GM18907 (cell line): ENCODE results near the gene KLC1.

Experiments used
- ATAC-seq: cut with Tn5 transposase; IDR thresholded peaks from one replicate; pipeline ENCODE4 v1.9.1; 2021; ENCODE audit warnings: mild to moderate bottlenecking, moderate library complexity; ENCODE audit not compliant: unreplicated experiment

The KLC1 gene

GRCh38 chr14:103657471-103657870 is 28.5 kb downstream of the KLC1 start:
- no peak for ATAC-seq

GRCh38 chr14:103659631-103660030 is 30.6 kb downstream of the KLC1 start:
- no peak for ATAC-seq

- no peak for ATAC-seq
These were observed 33.0 kb downstream of the KLC1 start for GRCh38 chr14:103662029-103662428.

DNA sequence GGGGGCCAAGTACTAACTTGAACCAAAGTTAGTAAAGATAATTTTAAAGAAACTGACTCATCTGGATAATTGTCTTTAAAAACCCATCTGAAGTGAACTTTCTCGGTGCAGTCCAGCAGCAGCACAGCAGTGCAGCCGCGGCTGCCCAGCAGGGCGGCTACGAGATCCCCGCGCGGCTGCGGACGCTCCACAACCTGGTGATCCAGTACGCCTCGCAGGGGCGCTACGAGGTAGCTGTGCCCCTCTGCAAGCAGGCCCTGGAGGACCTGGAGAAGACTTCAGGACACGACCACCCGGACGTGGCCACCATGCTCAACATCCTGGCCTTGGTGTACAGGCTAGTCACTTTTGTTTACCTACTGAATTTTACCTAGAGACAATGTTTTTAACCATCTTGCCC is 33.6 kb downstream of the KLC1 start:
- no peak for ATAC-seq

GRCh38 chr14:103663506-103663905 is 34.5 kb downstream of the KLC1 start:
- ATAC-seq: no peak

- no peak for ATAC-seq
These were observed 38.7 kb downstream of the KLC1 start for GRCh38 chr14:103667671-103668070.

- no peak for ATAC-seq
These were observed 39.1 kb downstream of the KLC1 start for GRCh38 chr14:103668117-103668516.

DNA sequence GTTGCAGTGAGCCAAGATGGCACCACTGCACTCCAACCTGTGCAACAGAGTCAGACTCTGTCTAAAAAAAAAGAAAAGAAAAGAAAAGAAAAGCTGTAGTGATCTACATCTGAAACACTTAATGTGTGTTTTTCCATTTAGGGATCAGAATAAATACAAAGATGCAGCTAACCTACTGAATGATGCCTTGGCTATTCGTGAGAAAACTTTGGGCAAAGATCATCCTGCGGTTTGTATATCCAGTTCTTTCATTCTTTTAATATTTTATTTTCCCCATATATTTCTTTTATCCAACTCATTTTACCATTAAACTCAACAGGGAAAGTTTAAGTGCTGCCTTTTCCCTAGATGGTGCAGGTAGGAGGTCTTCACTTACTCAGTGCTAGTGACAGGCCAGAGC is 40.4 kb downstream of the KLC1 start:
- no peak for ATAC-seq

GRCh38 chr14:103671911-103672310 is 42.9 kb downstream of the KLC1 start:
- no peak for ATAC-seq

- no peak for ATAC-seq
These were observed 46.9 kb downstream of the KLC1 start for GRCh38 chr14:103675957-103676356.

- ATAC-seq: no peak
These were observed 48.1 kb downstream of the KLC1 start for GRCh38 chr14:103676881-103677675.

DNA sequence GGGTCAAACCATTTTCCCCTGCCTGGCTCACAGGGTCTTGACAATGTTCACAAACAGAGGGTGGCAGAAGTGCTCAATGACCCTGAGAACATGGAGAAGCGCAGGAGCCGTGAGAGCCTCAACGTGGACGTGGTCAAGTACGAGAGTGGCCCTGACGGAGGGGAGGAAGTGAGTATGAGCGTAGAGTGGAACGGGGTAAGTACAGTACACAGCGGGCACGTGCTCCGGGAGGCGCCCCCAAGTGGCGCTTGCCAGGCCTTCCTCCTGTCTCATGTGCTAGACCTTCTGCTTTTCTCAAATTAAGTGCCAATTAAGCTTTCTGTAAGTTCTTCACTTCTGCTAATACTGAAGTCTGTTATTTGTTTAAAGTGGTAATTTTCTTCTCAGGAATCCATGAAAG is 50.3 kb downstream of the KLC1 start:
- ATAC-seq: peak; percentile 68

DNA sequence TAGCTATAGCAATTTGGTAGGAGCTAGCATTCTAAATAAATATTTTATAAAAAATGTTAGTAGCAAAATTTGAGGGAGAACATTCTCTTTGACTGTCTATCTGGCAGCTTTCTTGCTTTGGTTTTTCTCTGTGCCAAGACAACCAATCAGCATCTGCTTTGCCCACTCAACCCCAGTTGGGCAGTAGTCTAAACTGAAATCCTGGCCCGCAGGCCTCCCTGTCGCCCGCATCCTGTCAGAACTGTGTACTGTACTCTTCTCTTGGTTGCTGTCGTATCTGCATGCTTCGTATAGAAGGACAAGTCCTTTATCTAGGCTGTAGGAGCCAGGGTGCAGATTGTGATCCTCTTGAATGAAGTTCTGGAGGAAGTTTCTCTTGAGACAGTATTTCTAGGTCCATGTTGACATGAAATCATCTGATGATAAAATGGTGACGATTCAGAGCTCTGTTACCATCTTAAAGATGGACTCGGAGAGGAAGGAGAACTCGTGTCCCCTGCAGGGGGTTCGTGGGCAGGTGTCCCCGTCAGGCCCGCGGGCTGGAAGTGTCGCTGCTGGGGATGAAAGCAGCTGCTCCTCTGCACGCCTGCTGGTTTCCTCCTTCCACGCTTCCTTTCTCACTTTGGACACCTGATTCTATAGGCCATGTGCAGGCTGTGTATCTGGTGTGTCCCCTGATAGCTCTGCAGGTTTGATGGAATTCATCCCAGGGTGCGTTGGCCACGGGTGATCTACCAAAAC is 51.6 kb downstream of the KLC1 start:
- ATAC-seq: no peak

DNA sequence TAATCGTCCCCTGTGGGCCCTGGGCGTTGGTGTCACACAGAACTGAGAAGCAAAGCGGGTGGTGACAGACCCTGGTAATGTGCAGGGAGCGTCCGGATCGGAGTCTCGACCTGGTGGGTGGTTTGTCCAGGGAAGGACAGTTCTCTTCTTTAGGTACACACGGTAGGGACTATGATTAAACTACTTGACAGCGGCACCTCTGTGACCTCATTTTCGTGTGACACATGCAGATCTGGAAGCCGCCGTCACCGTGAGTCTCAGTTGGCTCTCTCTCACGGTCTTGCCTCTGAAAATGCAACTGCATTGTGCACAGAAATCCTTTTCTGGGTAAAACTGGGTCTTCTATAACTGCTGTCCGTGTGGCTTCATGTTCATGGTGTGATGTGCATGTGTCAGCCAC is 54.1 kb downstream of the KLC1 start:
- ATAC-seq: no peak

DNA sequence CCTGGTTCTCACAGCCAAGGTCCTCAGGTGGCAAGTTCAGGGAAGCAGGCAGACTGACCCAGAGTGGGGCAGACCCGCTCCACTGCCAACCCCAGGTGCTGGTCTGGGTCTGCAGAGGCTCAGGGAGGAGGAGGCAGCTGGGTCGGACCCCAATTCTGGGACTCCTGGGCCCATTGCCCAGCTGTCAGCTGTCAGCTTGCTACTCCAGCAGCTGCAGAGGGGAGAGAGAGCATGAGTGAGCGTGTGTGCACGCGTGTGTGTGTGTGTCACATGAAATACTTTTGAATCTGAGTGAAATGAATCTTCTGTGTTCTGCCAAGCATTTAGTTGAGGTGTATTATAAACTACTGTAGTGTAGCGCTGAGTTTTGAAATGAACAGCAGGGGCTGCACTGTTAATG is 55.5 kb downstream of the KLC1 start:
- no peak for ATAC-seq

- no peak for ATAC-seq
These were observed 55.9 kb downstream of the KLC1 start for GRCh38 chr14:103684871-103685270.

DNA sequence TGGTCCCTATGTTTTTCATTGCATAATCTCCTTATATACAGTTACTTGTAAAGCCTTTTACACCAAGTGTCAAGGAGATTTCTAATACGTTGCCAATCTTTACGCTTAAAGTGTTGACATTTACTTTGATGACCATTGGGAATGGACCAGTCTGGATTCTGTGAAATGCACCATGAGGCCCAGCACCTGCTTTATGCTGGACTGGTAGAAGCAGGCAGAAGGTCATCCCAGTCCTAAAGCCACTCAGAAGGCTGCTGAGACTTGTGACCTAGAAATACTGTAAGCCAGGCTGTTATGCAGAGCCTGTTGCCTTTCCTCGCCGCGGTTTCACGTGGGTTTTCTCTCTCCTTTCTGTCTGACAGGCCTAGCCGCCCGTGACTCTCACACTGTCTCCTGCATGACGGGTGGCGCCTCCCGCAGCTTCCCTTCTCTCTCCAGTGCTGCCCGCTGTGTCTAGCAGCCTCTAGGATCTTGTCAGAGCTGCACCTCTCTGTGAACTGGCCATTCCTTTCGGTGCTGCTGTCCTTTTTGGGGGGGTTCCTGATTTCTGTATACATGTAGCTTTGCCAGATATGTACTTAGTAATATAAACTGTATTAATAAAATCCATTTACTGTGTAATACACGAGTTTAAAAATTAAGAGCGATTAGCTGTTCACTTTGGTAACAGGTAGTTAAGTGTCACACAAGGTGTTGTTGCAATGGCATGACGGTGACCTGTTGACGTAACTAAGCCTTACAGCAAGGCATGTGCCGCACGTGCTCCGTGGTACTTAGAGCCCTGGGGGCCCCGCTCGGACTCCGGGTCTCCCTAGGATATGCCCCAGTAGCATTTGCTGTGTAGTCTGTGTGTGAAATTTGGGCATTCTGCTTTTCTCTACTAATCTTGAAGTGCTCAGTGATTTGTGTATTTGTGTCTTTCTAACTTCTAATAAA is 56.5 kb downstream of the KLC1 start:
- no peak for ATAC-seq

DNA sequence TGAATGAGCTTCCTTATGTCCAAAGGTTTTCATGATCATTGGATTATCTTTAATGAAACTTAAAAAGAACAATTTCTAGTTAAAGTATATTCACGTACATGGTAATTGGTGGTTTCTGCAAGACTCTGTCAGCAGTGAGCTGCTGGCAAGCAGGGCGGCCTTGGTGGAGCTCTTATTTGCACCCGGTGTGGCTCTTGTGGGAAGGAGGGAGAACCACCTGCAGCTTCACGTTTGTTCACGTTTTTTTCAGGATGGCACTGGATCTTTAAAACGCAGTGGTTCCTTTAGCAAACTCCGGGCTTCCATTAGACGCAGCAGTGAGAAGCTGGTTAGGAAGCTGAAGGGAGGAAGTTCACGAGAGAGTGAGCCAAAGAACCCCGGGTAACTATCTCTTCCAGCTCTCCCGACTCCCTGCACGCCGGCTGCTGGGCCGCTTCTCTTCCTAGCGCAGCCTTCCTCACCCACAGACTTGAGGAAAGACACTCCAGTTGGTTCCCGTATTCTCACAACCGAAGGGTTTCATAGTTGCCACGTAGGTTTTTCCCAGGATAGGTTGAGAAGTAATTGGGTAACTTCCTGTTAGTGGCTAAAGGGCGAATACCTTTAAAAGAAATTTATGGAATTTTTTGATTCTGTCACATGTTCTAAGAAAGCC is 57.9 kb downstream of the KLC1 start:
- ATAC-seq: no peak

DNA sequence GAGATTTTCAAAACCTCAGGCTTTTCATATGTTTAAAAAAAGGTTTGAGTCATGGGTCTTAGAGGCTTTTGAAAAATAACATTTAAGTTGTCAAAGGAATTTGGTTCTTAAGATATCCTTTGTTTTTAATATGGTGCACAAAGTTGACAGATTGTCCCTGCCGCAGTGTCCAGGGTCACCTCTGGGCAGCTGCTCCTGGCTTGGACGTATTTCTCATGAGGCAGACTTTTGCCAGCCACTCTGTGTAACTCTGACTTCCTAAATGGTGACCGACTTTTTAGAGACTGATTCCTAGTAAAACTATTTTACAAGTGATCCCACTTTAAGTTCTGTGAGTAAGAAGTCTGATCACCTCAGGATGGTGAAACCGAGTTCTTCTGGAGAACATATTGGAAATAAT is 58.7 kb downstream of the KLC1 start:
- no peak for ATAC-seq

DNA sequence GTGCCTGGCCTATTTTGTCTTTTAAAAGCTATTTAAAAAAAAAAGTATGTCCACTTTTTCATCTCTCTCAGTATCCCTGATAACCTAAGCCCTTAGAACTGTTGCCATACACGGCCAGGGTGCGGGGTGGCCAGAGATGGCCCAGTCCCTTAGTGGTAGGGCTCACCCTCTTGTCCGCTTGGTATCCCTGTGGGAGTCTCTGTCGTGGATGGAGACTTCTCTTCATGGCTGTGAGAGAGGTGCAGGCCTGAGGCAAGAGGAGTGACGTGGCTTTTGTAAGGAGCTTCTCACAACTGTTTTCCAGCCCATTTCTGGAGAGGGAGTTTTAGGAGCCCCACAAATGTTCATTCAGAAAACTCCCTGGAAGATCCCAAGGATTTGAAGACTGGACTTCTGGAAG is 59.4 kb downstream of the KLC1 start:
- ATAC-seq: no peak
